ENCODE measurements around the gene JAKMIP2.

DNA sequence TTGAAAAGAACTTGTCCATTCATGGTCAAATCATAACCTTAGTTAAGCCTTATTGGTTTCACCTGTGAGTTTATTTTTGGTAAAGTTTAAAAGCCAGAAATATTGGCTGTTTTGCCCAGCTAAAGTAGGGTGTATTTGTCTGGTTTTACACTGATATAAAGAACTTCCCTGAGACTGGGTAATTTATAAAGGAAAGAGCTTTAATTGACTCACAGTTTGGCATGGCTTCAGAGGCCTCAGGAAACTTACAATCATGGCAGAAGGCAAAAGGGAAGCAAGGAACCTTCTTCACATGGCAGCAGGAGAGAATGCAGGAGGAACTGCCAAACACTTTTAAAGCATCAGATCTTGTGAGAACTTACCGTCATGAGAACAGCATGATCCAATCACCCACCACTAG lies 55.3 kb downstream of the JAKMIP2 start:
- TF ChIP-seq, protein P1, sequence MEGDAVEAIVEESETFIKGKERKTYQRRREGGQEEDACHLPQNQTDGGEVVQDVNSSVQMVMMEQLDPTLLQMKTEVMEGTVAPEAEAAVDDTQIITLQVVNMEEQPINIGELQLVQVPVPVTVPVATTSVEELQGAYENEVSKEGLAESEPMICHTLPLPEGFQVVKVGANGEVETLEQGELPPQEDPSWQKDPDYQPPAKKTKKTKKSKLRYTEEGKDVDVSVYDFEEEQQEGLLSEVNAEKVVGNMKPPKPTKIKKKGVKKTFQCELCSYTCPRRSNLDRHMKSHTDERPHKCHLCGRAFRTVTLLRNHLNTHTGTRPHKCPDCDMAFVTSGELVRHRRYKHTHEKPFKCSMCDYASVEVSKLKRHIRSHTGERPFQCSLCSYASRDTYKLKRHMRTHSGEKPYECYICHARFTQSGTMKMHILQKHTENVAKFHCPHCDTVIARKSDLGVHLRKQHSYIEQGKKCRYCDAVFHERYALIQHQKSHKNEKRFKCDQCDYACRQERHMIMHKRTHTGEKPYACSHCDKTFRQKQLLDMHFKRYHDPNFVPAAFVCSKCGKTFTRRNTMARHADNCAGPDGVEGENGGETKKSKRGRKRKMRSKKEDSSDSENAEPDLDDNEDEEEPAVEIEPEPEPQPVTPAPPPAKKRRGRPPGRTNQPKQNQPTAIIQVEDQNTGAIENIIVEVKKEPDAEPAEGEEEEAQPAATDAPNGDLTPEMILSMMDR (conservative IDR thresholded peaks at IDR 0.05; ENCODE audit: low read depth, low read length) = no peak
- TF ChIP-seq EZH2 (IDR thresholded peaks at IDR 0.05; ENCODE audit: borderline replicate concordance, low read depth, low read length, poor library complexity, severe bottlenecking) = no peak

Data from A673 (cell line).